Measurements from ENCODE around the gene RELL1.

DNA sequence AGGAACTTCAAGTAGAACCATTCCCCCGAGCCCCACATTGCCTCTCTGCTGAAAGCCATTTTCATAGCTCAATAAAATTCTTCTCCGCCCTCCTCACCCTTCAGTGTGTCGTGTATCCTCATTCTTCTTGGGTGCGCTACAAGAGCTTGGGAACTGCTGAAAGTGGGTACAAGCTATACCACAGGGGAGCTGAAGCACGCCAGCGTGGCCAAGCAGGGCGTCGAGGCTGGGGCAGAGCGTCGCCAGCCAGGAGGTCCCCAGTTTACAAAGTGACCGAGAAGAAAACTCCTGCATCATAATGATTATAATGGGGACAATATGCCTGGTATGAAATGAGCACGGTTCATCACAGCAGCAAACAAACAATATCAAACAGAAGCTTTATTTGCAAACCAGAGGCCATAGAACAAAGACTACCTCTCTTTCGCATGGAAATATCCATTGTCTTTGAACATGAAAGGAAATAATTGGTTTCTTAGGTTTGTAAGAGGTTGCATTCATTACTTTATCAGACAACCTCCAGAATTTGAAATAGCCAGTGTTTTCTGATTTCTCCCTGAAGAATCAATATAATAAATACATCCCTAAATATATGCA lies 34.3 kb downstream of the RELL1 start:
- TF ChIP-seq, protein P1, sequence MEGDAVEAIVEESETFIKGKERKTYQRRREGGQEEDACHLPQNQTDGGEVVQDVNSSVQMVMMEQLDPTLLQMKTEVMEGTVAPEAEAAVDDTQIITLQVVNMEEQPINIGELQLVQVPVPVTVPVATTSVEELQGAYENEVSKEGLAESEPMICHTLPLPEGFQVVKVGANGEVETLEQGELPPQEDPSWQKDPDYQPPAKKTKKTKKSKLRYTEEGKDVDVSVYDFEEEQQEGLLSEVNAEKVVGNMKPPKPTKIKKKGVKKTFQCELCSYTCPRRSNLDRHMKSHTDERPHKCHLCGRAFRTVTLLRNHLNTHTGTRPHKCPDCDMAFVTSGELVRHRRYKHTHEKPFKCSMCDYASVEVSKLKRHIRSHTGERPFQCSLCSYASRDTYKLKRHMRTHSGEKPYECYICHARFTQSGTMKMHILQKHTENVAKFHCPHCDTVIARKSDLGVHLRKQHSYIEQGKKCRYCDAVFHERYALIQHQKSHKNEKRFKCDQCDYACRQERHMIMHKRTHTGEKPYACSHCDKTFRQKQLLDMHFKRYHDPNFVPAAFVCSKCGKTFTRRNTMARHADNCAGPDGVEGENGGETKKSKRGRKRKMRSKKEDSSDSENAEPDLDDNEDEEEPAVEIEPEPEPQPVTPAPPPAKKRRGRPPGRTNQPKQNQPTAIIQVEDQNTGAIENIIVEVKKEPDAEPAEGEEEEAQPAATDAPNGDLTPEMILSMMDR (conservative IDR thresholded peaks at IDR 0.05), result no peak
- no peak for TF ChIP-seq ZFX (IDR thresholded peaks at IDR 0.05)
